Measurements from ENCODE around the gene DNAJC21. TPM values are rescaled to one million over a fixed set of nuclear protein-coding genes. Genes with fewer than 3 reads are reported as not detected.

DNAJC21 gene
- total and polyA plus RNA-seq, 9 of the 15 experiments (the other 6 are each of a cell fraction or from before 2014, with no cell fraction given): 26.6 to 105 (median 70.7) TPM

DNA sequence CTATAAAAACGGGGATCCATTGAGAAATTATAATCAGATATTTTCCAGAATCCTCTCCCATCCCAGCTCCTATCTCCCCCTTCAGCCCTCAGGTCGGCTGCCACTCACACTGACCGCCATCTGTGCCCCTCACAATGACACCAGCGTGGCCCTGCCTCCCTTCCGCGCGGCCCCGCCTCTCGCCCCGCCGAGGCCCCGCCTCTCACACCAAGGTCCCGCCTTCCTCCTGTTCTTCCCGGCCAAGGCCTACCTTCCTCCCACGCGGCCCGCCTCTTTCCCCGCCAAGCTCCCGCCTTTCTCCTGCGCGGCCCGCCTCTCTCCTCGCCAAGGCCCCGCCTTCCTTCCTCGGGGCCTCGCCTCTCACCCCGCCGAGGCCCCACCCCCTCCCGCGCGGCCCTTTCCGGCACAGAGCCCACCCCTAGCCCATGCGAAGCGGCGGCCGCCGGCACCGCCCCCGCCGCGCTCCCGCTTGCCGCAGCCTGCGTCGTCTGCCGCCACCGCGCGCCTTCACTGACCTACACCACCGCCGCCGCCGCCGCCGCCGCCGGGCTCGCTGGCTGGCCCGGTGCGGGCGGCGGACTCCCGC, at the start of gene DNAJC21 (continued):
- TF ChIP-seq BCLAF1 (IDR thresholded peaks at IDR 0.05; ENCODE audit: borderline replicate concordance in 1 of 2, control insufficient read depth in 1 of 2, low read depth in 2 of 2, low read length in 1 of 2) (0 out of 4 replicates have a peak, but pooled peaks of 1 of the 2 experiments have one; percentile 39), HCFC1 (IDR thresholded peaks at IDR 0.05; ENCODE audit: low read depth, low read length) (peak; percentile 21; the same call in 1 of the 2 replicates), GABPB1 (CRISPR knock-in tag; IDR thresholded peaks at IDR 0.05) (peak; percentile 28; the same call in 1 of the 2 replicates), DPF2 (IDR thresholded peaks at IDR 0.05) (peak; percentile 53; the same call in 1 of the 2 replicates), GABPA (tag; conservative IDR thresholded peaks at IDR 0.05; ENCODE audit: low read depth) (peak; percentile 84), L3MBTL2 (IDR thresholded peaks at IDR 0.05) (peak; percentile 22; the same call in 1 of the 2 replicates), FUS (optimal IDR thresholded peaks at IDR 0.05; ENCODE audit: low read depth, low read length) (peak; percentile 13), REST (IDR thresholded peaks at IDR 0.05; ENCODE audit: borderline replicate concordance) (peak; percentile 64), REST (CRISPR knock-in tag; IDR thresholded peaks at IDR 0.05; ENCODE audit: low read depth) (no peak), HMGN3 (IDR thresholded peaks at IDR 0.05; ENCODE audit: borderline replicate concordance, extremely low read depth, insufficient read length, low read depth, low read length) (peak; percentile 75), SUPT5H (IDR thresholded peaks at IDR 0.05) (peak; percentile 40), HNRNPLL (IDR thresholded peaks at IDR 0.05; ENCODE audit: low read depth, low read length, poor library complexity, severe bottlenecking) (peak; percentile 48)
- TF ChIP-seq, protein P1, sequence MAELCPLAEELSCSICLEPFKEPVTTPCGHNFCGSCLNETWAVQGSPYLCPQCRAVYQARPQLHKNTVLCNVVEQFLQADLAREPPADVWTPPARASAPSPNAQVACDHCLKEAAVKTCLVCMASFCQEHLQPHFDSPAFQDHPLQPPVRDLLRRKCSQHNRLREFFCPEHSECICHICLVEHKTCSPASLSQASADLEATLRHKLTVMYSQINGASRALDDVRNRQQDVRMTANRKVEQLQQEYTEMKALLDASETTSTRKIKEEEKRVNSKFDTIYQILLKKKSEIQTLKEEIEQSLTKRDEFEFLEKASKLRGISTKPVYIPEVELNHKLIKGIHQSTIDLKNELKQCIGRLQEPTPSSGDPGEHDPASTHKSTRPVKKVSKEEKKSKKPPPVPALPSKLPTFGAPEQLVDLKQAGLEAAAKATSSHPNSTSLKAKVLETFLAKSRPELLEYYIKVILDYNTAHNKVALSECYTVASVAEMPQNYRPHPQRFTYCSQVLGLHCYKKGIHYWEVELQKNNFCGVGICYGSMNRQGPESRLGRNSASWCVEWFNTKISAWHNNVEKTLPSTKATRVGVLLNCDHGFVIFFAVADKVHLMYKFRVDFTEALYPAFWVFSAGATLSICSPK (IDR thresholded peaks at IDR 0.05; ENCODE audit: borderline replicate concordance): no peak
- TF ChIP-seq, protein P2, sequence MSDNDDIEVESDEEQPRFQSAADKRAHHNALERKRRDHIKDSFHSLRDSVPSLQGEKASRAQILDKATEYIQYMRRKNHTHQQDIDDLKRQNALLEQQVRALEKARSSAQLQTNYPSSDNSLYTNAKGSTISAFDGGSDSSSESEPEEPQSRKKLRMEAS (CRISPR knock-in tag; IDR thresholded peaks at IDR 0.05): peak; percentile 48
